Parathyroid adenoma (tissue), 2 donors: ENCODE measurements around the gene UQCC2.

Experiments
- H2AFZ ChIP-seq: fragments of 300-600 bp; sonication (generic); one replicate; pipeline ENCODE4 v1.7.0; 2017; ENCODE audit warnings: antibody characterized with exemption, mild to moderate bottlenecking
- H3K27ac ChIP-seq: fragments of 300-600 bp; sonication (generic); one replicate; pipeline ENCODE4 v1.7.0; 2017
- H3K27me3 ChIP-seq: fragments of 300-600 bp; sonication (generic); one replicate; pipeline ENCODE4 v1.7.0; 2017; ENCODE audit warnings: low read length; ENCODE audit not compliant: control insufficient read depth, insufficient read depth
- H3K36me3 ChIP-seq: fragments of 300-600 bp; sonication (generic); one replicate; pipeline ENCODE4 v1.7.0; 2017; ENCODE audit warnings: low read length; ENCODE audit not compliant: control insufficient read depth, insufficient read depth
- H3K4me1 ChIP-seq: fragments of 300-600 bp; sonication (generic); one replicate; pipeline ENCODE4 v1.7.0; 2017; ENCODE audit warnings: control low read depth
- H3K4me2 ChIP-seq: fragments of 300-600 bp; sonication (generic); one replicate; pipeline ENCODE4 v1.7.0; 2017; ENCODE audit warnings: low read length
- H3K4me3 ChIP-seq: fragments of 300-600 bp; sonication (generic); one replicate; pipeline ENCODE4 v1.7.0; 2017; ENCODE audit warnings: low read depth, low read length
- H3K79me2 ChIP-seq: fragments of 300-600 bp; sonication (generic); one replicate; pipeline ENCODE4 v1.7.0; 2017; ENCODE audit warnings: control low read depth
- H3K9ac ChIP-seq: fragments of 300-600 bp; sonication (generic); one replicate; pipeline ENCODE4 v1.7.0; 2017; ENCODE audit warnings: mild to moderate bottlenecking
- H3K9me3 ChIP-seq: fragments of 300-600 bp; sonication (generic); one replicate; pipeline ENCODE4 v1.7.0; 2017; ENCODE audit warnings: low read length; ENCODE audit not compliant: control insufficient read depth
- TF ChIP-seq, protein P1 (sequence below): fragments of 300-600 bp; sonication (generic); IDR thresholded peaks from one replicate; pipeline ENCODE4 v1.7.0; 2017; ENCODE audit warnings: antibody characterized with exemption, mild to moderate bottlenecking
- donor health status: primary hyperparathyroidism.

UQCC2 gene

DNA sequence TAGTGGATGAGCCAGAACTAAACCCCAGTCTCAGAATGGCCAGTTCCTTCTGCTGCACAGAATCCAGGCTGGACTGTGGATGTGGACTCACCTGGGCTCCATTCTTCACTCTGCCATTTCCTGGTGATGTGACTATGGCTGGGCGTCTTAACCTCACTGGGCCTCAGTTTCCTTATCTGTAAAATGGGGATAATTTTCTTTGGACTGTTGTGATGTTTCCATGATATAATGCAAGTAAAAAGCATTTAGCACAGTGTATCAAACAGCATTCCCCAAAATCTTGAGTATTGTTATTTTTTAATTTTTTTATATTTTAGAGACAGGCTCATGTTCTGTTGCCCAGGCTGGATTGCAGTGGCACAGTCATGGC is 41.1 kb upstream of the UQCC2 start:
- no peaks in the 10 kb centered on the region for H3K4me1 ChIP-seq
- no peak overlapping the region for H3K9ac ChIP-seq
- H3K9me3 ChIP-seq, result no peaks in the 10 kb centered on the region
- no peak overlapping the region for H2AFZ ChIP-seq
- TF ChIP-seq, protein P1, sequence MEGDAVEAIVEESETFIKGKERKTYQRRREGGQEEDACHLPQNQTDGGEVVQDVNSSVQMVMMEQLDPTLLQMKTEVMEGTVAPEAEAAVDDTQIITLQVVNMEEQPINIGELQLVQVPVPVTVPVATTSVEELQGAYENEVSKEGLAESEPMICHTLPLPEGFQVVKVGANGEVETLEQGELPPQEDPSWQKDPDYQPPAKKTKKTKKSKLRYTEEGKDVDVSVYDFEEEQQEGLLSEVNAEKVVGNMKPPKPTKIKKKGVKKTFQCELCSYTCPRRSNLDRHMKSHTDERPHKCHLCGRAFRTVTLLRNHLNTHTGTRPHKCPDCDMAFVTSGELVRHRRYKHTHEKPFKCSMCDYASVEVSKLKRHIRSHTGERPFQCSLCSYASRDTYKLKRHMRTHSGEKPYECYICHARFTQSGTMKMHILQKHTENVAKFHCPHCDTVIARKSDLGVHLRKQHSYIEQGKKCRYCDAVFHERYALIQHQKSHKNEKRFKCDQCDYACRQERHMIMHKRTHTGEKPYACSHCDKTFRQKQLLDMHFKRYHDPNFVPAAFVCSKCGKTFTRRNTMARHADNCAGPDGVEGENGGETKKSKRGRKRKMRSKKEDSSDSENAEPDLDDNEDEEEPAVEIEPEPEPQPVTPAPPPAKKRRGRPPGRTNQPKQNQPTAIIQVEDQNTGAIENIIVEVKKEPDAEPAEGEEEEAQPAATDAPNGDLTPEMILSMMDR, result no peak
- H3K4me3 ChIP-seq, result no peak overlapping the region
- no peaks in the 10 kb centered on the region for H3K36me3 ChIP-seq
- H3K27me3 ChIP-seq, result no peaks in the 10 kb centered on the region
- H3K27ac ChIP-seq, result no peak overlapping the region
- H3K79me2 ChIP-seq, result no peaks in the 10 kb centered on the region
- no peak overlapping the region for H3K4me2 ChIP-seq

DNA sequence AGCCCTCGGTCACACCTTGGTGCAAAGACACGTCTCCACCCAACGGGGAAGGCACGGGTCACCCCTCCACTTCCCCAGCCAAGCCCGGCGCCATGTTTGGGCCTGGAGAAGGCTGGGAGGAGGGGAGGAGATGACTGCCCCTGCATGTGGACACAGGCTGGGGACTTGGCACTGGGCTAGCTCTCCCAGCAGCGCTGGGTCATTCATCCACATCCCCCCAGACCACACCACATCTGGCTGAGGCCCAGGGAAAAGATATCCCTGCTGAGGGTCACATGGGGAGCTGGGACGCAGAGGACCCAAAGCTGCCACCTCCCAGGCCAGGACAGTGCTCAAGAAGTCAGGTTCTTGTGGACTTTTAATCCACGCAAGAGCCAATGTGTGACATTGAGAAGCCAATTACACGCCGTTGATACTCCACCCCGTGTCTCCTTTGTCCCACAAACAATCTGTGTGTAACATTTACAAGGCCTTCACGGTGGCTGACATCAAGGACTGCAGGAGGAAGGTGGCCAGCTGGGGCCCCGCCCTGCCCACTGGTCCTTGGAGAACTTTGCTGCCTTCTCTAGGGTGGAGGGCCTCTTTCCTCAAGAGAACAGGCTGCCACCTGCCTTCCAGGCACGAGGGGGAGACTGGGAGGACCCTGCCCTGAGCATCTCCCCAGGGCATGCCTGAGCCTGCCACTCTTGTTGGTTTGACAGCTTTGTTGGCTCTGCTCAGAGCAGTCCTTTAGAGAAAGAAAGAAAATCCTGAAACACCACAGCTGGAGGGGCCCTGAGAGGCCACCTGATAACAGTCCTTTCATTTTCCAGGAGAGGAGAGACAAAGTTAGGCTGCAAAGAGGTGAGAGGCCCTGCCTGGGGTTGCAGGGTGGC is 40.5 kb upstream of the UQCC2 start:
- Histone ChIP-seq H2AFZ (no peak overlapping the region), H3K9me3 (no peaks in the 10 kb centered on the region), H3K4me1 (no peaks in the 10 kb centered on the region), H3K4me2 (no peak overlapping the region), H3K27ac (no peak overlapping the region), H3K9ac (no peak overlapping the region), H3K27me3 (no peaks in the 10 kb centered on the region), H3K4me3 (no peak overlapping the region), H3K79me2 (no peaks in the 10 kb centered on the region), H3K36me3 (no peaks in the 10 kb centered on the region)
- TF ChIP-seq, protein P1, result no peak

DNA sequence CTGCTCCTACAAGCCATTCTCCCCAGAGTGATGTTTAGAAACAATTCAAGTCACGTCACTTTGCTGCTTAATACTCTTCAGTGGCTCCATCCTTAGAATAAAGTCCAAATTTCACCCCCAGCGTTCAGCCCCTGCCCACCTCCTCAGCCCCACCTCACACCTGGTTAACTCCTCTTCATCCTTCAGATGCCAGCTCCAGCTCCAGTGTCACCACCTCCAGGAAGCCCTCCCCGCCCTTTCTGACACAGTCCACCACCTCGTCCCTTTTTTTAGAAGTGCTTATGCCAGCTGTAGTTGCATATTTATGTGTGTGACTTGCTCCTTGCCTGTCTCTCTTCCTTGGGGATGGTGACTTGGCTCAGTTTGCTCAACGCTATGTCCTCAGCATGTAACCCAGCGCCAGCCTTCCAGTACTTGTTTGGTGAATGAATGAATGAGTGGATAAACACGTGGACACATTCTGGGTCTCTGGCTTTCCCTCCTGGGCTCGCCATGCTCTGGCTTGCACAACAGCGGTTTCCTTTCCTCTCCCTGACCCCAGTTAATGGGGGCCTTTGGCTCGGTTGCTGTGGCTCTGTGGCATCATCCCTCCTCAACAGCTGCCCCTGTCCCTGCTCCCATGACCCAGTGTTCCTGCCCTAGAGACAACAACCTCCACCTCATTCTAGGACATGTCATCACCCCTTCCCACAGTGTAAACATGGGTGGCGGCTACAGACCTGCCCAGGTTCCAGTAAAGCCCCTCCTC is 38.9 kb upstream of the UQCC2 start:
- Histone ChIP-seq H3K9me3 (no peaks in the 10 kb centered on the region), H3K79me2 (no peaks in the 10 kb centered on the region), H2AFZ (no peak overlapping the region), H3K27ac (no peak overlapping the region), H3K4me1 (no peaks in the 10 kb centered on the region), H3K9ac (no peak overlapping the region), H3K36me3 (no peaks in the 10 kb centered on the region), H3K4me2 (no peak overlapping the region), H3K27me3 (no peaks in the 10 kb centered on the region), H3K4me3 (no peak overlapping the region)
- TF ChIP-seq, protein P1, result no peak

DNA sequence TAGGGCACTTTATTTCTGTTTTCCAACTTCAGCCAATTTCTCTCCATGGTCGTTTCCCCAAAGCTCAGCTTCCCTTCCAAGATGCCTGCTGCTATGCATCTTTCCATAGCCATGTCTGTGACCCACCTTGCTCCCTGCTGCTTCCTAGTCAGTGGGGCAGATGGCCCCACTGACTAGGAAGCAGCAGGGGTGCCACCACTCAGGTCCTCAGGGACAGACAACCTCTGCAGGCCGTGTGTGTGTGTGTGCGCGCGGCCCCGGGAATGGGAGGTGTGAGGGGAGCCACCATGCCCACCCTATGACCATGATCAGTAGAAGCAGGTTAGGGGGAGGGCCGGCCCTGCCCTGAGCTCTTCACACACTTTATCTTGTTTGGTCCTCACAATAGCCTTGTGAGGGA is 37.9 kb upstream of the UQCC2 start:
- Histone ChIP-seq H3K9ac (no peak overlapping the region), H3K4me3 (no peak overlapping the region), H2AFZ (no peak overlapping the region), H3K36me3 (no peaks in the 10 kb centered on the region), H3K9me3 (no peaks in the 10 kb centered on the region), H3K27ac (no peak overlapping the region), H3K4me2 (no peak overlapping the region), H3K4me1 (no peaks in the 10 kb centered on the region), H3K79me2 (no peaks in the 10 kb centered on the region), H3K27me3 (no peaks in the 10 kb centered on the region)
- TF ChIP-seq, protein P1, result no peak
